Activated CD4-positive, alpha-beta T cell treated with anti-CD3 and anti-CD28 coated beads, Interleukin-2, Interleukin-4, amounts not matched to agents 100 ng/mL and 50 ng/mL, durations not matched to agents 16 hours and 8 hours (primary cell): ENCODE results near the gene PTCH1.

Experiments
- DNase-seq: peaks from one replicate; pipeline ENCODE4 v3.0.0-alpha.2; 2020; ENCODE audit warnings: low spot score

The PTCH1 gene

DNA sequence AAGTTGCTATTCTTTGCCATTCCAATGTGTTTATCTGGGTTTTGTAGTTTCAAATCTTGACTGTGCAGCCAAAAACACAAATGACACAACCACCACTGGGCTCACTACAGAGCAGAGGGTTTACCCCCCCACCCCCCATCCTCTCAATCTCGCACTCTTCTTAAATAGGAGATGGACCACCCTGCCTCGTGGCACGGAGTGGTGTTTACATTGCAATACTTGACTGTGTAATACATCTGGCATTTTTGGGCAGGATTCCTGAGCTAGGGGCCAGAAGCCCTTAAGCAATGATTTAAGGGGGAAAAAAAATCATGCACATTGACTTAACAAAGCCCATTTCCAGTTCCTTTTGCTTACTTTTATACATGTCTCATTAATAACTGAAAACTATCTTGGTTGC is 19.0 kb downstream of the PTCH1 start:
- no peak for DNase-seq

DNA sequence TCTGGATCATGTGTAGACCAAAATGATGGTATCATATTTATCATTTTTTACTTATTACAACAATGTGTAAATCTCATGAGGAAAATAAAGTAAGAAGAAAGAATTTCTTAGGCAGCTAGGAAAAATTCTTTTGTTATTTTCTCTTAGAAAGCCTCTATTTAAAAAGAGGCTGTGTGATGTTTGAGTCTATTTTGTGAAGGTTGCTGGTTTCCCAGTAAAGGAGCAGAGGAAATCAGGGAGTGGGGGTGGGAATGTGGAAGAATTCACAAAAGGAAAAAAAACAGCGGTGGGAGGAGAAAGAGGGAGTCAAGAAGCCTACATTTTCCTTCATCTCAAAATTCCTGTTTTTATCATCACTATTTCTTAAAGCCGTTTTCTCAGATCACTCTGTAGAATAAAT is 20.1 kb downstream of the PTCH1 start:
- no peak for DNase-seq

DNA sequence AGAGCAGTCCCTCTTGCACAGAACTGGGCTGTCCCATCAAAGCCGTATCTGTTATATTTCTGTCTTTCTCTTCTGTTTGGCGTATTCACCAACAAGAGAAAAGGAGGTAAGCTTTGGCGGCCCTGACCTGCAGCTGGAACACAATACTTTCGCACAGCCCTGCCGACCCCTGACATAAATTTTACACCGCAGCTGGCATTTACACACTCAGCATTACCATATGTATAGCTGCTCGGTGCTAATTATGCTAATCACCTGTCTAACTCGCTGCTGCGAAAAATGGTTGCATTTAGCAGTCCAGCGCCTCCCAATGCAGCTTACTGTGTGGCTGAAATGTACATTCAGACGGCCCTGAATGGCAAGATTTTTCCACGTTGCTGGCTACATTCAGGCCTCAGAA is 20.8 kb downstream of the PTCH1 start:
- DNase-seq: no peak

DNA sequence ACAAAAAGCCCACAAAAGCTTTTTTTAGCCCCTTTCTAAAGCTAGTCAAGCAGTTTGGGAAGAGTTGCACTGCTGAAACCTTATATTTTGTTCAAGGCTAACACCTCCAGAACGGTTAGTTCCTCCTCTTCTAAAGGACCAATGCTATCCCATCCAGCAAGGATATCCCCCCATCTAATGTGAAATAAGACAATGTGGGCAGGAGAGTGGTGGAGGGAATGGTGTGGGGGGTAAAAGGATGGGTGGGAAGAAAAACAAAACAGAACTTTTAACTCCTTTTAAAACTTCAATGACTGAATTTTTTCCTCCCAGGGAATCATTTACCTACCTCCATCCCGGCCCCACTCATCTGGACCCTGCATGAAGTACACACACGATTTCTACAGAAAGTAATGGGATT is 21.2 kb downstream of the PTCH1 start:
- DNase-seq: no peak

- DNase-seq: peak; percentile 75
Observed at GRCh38 chr9:95494416-95495371, 22.1 kb downstream of the PTCH1 start.

DNA sequence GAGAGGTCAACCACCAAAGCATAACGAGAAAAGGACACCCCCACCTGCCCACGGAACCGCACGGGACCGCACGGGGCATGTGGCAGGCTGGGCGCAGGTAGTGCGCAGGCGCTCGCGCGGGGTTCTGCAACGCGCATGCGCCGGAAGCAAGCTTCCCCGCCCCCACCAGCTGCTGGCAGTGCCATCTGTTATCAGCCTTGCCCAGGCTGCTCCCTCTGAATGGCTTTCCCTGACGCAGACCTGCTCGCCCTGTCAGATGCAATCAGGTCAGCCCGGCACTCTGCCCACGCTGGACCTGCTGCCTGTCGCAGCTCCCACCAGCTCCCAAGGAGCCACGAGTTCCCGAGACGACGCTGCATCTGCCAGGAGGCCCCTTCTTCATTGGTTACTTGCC is 22.8 kb downstream of the PTCH1 start:
- no peak for DNase-seq

- DNase-seq: no peak
Observed at GRCh38 chr9:95493402-95493801, 23.4 kb downstream of the PTCH1 start.

DNA sequence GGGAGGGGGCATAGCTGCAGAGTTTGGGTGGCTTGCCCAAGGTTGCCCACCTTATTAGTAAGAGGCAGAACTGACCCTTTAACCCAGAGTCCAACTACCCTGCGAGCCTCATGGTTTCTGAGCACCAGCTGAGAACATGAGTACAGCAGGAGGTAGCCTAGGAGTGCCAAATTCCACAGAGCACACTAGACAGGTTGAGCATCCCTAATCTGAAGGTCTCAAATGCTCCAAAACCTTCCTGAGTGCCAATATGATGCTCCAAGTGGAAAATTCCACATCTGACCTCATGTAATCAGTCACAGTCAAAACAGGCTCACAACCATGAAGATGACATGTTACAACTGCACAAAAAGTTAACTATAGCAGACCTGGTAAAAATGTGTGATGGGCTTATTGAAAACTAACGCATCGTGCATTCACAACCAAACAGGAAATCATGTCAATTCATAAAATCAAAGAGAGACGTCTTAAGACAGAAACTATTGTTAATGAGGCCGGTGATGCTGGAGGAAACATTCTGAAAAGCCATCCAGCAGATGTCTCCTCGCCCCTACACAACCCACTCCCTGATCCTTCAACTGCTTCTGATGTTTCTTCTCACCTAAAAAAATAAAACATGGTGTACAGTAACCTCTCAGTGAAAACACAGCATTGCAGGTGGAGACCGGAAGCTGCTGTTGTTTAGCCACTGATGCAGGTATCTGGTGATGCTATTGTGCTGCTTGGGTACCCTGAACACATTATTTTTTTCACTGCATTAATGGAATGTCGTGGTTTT is 25.0 kb downstream of the PTCH1 start:
- DNase-seq: no peak

- no peak for DNase-seq
Observed at GRCh38 chr9:95488954-95489353, 27.8 kb downstream of the PTCH1 start.

GRCh38 chr9:95486318-95486717 is 30.5 kb downstream of the PTCH1 start:
- DNase-seq: no peak

DNA sequence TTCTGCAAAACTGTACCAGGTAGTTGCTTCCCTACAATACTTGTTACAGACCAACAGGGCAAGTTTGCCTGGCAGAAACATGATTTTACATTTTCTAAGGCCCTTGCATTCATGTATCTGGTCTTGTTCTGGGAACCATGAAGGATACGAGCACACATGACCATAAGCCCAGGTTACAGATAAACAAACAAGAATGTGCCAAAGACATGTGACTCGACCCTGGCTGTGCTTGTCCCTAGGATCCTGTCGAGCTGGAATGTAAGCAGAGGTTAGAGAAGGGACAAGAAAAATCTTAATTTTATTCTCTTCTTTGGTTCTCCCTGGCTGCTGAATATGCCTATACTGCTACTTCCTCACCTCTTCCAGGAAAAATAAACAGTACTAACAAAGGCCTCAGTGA is 32.5 kb downstream of the PTCH1 start:
- no peak for DNase-seq

GRCh38 chr9:95483431-95483830 is 33.3 kb downstream of the PTCH1 start:
- DNase-seq: no peak

DNA sequence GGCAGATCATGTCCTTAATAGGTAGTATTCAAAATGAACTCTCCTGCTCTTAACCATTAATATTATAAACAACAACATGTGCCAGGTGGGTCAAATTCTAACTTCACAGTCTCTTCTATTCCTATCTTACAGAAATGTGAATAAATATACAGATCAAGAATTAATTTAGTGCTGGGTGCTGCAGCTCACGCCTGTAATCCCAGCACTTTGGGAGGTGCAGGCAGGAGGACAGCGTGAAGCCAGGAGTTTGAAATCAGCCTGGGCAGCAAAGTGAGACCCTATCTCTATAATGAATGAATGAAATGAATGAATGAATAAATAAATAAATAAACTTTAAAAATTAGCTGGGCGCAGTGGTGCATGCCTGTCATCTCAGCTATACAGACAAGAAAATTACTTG is 34.1 kb downstream of the PTCH1 start:
- no peak for DNase-seq

DNA sequence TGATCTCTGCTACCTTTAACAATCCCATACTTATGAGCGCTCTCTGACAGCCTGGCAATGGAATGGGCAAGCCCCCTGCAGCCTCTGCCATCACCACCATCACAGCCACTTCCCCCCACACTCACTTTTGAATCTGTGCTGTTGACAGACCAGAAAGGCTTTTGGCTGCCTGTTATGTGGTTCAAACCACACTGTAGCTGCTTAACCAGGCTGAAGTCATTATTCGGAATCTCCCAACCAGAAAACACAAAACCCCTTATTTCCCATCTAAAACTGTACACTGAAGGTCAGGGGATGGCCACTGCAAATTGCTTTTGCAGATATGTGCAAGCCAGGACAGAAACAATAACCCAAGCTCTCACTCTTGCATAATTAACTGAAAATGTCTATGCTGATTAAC is 35.8 kb downstream of the PTCH1 start:
- DNase-seq: no peak

GRCh38 chr9:95480346-95480745 is 36.4 kb downstream of the PTCH1 start:
- no peak for DNase-seq

DNA sequence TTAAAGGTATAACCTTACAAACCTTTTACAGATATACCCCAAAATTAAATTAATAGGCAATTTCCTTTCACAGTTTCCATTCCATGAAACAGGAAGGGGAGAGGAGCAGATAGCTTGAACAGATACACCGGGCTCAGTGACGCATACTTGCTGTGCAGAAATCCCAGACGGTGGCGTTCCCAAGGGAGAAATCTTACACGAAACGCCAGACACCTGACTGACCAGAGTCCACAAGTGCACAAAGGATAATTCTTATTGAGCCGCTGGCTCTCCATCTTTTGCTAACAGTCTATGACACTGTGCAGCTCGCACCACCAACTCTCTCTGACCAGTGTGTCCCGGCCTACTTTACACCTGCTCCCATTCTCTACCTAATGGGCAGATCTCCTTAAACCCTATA is 37.4 kb downstream of the PTCH1 start:
- DNase-seq: no peak

DNA sequence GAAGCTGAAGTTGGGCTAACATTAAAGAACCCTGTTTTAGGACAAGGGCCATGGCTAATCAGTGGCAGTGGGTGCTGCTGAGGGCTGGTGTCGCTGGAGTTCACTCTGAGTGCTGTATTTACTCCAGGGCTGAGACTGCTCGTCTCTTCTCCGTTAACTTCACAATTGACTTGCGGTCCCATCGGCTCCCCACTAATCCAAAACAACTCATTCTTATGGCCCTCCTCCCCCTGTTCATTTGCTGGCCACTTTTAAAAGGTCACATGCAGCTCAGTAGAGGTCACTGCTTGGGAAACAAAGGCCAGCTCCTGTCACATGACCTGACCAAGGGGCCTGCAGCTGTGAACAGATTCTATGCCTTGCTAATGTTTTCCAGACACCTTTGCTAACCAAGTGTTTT is 38.4 kb downstream of the PTCH1 start:
- no peak for DNase-seq

DNA sequence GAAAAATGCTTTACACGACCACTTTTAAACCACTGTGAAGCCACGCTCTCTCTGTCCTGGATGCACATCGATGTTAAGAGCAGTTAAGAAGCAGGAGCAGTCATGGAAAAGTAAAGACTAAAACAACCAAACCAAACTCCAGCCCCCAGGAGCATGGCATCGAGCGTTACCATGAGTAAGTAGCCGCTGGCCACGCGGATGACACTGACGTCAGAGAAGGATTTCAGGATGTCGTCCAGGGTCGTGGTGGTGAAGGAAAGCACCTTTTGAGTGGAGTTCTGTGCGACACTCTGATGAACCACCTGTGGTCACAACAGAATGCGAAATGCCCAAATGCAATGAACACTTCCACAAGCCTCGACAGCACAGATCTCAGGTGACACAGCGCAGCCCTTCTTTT is 38.9 kb downstream of the PTCH1 start:
- no peak for DNase-seq

- DNase-seq: no peak
Observed at GRCh38 chr9:95477441-95477840, 39.3 kb downstream of the PTCH1 start.

GRCh38 chr9:95468791-95469190 is 48.0 kb downstream of the PTCH1 start:
- no peak for DNase-seq

DNA sequence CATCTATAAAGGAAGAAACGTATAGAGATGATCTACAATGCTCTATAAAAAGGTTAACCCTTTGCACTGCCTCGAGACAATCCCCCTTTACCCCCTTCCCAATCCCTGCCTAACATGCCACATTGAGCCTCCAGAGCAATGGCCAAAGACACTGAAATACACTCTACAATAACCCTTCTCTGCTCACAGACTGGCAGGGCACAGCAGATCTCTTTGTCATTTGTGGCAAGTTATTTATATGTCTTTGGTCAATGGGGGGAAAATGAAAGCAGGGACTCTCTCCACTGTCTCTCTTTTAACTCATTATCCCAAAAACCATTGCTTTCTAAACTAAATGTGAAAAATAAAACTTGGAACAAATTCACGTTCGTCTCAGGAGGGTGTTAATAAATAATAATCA is 51.7 kb downstream of the PTCH1 start:
- DNase-seq: no peak

DNA sequence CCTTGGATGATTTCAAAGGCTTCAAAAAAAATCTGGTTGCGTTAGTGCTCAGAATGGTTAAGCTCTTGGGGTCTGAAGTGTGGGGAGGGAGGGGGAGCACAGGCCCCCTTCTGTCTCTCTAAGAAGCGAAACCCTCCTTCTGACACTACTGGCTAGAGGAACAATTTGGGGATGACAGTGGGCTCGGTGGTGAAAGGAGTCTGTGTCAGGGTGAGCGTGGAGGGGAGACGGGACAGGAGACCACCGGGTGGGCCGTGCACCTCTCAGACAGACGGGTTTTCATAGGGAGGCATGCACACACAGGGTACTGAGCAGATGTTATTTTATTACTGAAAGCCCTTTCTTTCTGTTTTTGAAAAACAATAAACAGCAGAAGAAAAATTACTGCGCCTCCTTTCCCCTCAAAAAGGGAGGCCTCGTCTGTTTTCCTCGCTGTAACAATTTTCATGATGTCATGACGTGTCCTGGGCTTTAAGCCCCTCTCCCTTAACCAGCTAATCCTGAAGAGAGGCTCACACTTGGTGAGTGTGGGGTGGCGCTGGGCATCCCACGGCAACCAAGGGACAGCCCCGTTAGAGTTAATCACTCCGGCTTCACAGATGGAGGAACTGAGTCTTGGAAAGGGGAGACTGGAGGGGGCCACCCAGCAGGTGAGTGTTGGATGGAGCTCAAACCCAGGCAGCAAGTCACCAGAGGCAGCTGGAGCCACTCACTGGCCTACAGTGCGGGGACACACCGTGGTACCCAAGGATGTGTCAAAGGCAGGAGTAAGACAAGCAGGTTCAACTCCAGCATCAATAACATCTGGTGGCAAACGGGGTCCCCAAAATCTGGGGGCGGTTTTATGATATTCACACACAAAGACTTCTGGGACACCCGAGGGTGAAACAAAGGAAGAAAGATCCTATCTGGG is 53.4 kb downstream of the PTCH1 start:
- no peak for DNase-seq
